Daoy (cell line): ENCODE data around the gene COL4A3. TPM values are rescaled to one million over a fixed set of nuclear protein-coding genes. Genes with fewer than 3 reads are reported as not detected.
"Not testable (repeated sequence)": the region's sequence is repeated elsewhere in the genome, so short reads cannot be mapped to it uniquely, and the experiment has no call there.

Source experiments
- DNase-seq: peaks from one replicate; pipeline ENCODE4 v3.0.0-alpha.2; 2015; ENCODE audit warnings: low read depth
- total RNA-seq: library from RNA; depleted of rRNA; stranded (reverse); fragments of >200 nt; shearing (Covaris generic); gene quantifications from 2 replicates; pipeline ENCODE4 v1.2.3, GENCODE V29; 2014

Gene COL4A3
- total RNA-seq, 1 experiment from 2014 or later: 0.06 TPM

DNA sequence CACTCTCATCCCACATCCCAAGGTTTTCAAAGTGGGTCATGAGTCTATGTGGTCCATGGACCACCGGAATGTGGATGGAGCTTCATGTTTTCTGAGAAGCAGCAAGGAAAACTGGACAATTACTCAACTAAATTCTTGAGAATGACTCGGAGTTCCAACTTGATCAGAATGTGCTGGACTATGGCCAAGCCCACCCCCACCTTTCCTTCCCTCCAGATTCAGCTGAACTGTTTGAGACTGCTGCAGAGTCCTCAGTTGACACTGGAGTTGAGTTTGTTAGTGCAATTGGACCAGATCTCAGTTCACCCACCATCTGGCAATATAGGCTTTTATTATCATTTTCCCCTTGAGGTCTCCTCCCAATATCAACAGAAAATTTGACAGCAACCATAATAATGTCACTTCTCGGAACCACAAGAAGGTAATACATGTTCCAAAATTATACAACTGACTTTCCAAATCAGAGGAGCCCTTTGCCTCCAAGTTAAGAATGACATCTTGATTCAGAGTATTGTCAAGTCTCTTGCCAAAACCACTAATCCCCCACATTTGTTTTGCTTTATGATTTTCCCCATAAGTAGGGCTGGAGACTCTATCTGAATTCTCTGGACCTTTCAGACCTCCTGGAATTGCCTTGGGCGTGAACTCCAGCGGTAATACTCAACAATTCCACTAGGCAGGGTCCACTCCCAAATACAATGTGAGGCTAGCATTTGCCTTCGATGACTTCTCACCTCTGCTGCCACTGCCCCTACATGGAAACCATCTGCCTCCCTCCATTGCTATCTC, 9.2 kb upstream of the COL4A3 start:
- DNase-seq: no peak

DNA sequence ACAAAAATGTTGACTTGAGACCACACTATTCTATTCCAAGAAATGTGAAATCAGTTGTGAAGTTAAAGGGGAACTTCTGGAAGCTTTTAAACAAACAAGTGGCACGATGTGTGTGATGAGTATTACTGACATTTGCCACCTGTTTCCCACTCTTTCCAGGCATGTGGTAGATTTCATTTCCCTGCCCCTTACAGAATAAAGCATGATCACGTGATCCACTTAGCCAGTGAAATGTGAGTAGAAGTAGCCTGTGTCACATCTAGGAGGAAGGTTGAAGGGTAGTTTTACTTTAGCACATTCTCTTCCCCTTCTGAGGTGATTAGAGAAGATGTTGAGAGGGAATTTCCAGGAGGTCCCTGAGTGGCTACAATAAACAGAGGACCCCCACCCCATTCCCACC, 4.3 kb upstream of the COL4A3 start:
- no peak for DNase-seq

DNA sequence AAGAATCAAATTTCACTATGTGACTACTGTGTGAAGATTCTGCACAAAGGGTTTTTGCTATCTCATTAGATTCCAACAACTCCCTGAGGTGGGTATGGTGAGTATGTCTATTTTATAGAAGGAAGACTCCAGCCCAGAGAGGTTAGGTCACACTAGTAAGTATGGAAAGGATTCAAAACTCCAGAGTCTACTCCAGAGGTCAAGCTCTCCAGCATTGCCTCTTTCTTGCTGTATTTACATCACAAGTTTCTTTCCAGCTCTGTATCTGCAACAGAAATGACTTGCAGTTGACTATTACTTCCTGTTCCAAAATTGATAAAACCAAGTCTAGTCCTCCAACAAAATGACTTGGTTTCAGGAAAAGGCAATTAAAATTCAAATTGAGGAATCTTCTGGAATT, 2.5 kb upstream of the COL4A3 start:
- DNase-seq: no peak

DNA sequence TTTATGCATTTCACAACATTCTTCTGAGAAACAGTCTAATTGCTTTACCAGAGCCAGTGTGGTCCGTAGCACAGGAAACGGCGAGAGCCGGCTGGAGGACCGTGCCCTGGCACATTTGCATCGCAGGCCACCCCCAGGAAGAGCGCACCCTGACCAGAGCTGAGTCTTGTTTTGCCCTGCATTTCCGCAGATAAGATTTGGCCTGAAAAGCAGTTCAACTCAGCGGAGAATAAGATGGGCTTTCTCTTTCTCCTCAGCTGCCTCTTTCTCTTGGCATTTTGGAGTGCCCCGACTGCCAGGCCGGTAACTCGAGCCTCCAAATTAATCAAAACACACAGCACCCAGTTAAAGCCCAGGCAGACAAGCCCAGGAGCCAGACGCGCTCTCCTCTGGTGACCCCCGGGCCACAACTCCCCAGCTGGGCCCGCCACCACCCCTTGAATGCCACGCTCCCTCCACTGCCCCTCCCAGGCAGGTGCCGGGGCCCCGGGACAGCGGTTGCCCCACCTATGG, 883 bp upstream of the COL4A3 start:
- DNase-seq: peak; percentile 21

DNA sequence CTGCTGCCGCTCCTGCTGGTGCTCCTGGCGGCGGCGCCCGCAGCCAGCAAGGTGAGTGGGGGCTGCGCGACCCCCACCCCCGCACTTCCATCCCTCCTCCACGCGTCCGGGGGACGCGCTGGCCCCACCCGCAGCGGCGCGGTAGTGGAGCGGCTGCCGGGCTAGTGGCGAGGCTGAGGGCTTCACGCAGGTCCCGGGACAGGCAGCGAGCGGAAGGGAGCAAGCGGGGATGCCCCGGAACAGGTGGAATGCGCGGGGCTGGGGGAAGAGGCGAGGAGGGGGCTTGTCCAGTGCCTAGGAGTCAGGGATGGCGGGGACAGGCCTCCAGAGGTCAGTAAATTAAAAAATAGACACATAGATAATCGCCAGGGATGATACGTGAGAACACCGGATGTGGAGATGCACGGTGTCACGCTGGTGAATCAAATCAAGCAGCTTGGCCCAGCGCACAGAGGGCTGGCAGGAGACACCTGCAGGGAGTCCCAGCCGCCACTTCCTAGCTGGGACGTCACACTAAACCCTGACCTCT, 403 bp downstream of the COL4A3 start:
- peak; percentile 19 for DNase-seq

DNA sequence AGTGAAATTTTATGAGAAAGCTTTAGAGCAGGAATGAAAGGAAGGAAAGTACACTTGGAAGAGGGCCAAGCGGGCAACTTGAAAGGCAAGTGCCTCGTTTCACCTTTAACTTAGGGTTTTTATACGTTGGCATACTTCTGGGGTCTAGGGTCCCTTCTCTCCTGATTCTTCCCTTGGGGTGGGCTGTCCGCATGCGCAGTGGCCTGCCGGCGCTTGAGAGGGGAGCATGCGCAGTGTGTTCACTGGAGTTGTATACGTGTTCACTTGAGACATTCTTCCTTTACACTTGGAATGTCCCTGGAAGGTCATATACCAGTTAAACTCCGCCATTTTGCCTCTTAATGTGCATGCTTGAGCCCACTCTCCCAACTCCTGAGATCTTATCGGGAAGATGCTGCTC, 7.4 kb downstream of the COL4A3 start:
- not testable (repeated sequence) for DNase-seq

DNA sequence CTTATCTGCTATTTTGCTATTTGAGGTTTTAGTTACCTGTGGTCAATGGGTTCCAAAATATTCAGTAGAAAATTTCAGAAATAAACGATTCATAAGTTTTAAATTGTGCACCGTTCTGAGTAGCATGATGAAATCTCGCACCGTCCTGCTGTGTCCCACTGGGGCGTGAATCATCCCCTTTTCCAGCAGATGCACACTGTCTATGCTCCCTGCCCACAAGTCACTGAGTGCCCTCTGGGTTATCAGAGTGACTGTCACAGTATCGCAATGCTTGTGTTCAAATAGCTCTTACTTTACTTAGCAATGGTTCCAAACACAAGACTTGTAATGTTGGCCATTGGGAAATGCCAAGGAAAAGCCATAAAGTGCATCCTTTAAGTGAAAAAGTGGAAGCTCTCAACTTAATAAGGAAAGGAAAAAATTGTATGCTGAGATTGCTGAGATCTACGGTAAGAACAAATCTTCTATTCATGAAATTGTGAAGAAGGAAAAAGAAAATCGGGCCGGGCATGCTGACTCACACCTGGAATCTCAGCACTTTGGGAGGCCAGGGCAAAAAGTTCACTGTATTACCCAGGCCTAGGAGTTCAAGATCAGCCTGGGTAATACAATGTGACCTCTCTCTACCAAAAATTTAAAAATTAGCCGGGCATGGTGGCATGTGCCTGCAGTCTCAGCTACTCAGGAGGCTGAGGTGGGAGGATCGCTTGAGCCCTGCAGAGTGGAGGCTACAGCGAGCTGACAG, 13.3 kb downstream of the COL4A3 start:
- no peak for DNase-seq

DNA sequence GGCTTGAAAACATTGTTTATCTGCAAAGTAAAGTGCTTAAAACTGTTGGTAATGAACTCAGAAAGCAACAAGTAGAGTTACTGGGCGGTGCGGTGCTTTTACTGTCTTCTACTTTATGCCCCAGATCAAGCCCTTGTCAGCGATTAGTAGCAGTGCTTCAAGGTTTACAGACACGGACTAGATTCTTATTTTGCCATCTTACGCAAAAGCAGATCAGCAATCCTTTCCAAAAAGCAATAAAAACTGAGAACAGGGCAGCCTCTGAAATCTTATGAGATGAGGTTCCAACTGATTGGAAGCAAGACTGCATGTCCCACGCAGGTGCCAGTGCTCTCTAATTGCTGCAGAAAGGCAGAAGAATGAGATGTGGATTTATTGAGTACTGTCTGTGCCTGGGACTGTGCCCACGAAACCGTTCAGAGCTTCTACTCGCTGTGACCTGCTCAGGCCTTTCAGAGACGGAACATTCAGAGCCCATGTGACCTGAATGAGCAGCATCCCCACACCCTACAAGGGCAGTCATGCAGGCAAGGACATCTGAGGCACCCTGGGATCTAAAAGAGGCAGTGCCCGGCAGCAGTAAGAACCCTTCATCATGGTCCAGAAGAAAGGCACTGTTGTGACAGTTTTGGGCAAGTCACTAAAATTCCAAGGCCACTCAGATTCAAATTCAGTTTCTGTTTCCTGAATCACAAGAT, 15.7 kb downstream of the COL4A3 start:
- DNase-seq: no peak

DNA sequence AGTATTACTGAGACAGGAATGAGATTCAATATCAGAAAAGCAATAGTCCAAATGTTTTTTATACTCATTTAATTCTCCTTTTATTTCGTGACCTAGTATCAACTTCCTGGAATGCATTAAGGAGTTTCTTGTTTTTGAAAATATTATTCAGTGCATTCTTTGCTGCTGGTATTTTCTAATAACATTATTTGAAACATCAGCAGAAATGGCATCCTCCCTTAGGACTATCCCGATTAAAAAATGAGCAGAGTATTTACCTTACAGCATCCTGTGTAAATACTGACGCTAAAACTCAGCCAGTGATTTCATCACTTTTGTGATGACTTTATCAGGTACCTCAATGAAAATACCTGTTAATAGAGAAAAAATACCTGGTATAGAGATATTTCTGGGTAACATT, 16.3 kb downstream of the COL4A3 start:
- no peak for DNase-seq

DNA sequence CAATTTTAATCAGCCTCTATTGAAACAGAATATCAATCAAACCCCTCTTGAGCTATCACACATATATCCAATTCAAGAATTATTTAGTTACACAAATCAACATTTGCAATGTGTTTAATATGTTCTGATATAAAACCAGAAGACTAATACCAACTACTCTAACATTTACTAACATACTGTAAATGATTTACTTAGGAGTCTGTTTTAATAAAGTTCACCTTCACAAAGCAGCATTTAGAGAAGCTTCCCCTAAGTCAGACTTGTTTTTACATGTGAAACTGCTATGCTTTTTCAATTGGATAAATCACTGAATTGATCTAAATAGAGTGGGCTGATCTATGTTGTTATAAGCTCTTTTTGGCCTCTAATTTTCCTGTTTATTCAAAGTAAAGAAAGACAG, 18.3 kb downstream of the COL4A3 start:
- no peak for DNase-seq

DNA sequence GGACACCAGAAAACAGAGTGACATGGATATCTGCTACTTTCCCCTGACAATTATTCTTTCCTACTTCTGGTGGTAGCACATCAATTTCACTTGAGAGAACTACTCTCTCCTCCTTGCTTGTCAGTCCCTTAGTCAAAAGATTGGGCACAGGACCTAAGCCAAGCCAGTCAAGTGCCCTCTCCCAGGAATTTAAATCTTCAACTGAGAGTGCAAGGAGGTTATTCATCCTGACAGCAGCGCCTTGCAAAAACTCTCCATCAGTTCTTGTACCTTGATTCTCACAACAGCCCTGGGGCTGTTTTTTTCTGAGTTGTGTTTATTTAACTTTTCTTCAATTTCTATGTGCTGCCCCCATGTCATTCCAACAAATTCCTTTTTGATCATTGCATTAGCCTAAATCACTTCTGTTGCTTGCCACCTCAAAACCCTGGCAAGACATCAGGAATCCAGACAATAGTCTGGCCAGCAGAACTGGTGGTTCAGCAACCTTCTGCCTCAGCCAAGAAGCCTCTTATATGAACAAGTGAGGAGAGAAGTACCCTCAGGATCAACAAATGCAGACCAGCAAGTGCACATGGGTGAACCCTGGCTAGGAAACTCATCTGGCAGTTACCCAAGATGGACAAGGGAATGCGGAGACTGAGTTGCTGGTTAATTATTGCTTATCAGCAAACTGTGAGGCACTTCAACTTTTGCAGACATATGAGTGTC, 19.4 kb downstream of the COL4A3 start:
- no peak for DNase-seq

DNA sequence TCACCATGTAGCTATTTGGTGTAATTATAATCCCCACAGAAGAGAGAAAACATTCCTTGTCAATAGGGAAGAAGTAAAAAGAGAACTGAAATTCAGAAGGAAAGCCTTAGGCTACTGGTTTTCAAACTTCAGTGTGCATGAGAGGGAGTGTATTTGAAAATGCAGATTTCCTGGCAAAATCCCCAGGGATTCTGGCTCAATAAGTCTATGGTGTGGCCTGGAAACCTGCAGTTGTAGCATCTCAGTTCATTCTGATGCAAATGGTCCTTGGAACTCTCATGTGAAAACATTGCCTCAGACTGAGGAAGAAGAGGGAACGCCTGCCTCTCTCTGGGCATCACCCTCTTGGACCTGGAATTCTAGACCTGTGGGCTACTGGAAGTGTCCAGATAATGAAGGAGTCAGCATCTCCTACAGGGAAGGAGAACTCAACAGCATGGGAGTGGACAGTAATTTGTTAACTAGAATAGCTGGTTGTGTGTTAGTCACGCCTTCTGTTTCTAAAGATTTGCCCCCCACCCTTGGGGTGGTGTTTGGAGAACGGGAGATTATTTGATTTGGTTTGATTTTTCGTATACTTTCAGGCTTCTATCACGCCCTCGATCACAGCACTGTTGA, 21.3 kb downstream of the COL4A3 start:
- no peak for DNase-seq

DNA sequence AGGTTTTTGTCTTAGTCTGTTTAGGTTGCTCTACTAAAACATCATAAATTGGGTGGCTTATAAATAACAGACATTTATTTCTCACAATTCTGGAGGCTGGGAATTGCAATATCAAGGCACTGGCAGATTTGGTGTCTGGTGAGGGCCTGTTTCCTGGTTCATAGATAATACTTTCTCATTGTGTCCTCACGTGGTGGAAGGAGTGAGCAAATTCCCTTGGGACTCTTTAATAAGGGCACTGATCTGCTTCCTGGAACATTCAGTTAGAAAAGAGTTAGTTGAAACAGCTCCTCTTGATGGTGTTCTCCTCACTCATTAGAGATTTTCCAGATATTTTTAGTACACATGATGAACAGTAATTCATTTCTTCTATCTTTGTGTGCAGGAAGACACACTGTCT, 22.3 kb downstream of the COL4A3 start:
- DNase-seq: no peak

DNA sequence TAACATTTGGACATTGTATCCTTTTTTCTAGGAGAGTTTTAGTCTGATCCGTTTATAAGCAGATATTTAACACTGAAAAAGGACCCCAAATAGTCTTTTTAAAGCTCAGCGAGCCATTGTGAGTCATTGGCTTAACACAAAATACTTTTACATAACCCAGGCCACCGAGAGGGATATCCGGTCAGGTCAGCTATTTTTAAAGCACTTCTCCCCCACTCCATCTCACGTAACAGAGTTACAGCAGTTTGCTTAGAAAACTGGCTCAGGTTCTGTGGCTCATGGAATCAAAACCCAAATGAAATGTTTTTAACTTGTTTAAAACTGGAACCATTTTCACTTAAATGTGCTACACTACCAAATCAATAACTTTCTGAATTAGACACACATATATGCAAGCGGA, 23.9 kb downstream of the COL4A3 start:
- peak; percentile 33 for DNase-seq

DNA sequence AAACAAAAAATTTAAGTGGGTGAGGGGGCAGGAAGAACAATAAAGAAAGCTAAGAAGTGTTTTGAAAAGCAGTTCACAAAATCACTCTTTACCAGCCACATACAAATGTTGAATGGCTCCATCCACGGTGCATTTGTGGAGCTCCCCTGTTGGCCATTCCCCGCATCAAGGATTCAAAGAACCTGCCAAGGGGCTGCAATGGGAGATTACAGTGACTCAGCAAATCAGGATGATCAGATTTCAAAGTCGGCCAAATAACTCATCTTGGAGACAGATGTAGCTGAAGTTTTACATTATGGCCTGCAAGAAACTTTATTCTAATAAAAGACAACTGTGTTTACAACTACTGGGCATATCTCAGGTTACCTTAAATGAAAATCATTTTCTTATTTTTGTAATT, 26.9 kb downstream of the COL4A3 start:
- DNase-seq: peak; percentile 52

DNA sequence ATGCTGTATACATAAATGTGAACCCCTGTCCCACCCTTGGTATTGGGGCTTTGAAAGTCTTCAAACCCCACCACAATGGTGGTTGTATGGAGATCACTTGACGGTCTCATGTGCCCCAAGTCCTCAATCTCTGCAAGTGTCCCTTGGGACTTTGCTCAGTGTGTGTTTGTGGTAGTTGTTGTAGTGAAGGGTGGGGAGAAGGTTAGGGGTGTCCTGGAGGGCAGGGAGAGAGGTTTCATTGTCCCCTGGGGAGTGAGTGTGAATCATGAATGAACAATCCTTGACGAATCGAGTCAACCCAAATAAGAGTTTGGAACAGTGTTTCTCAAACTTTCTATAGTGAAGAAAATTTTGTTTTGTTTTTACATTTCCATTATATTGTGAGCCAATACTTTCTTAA, 28.1 kb downstream of the COL4A3 start:
- DNase-seq: peak; percentile 41

DNA sequence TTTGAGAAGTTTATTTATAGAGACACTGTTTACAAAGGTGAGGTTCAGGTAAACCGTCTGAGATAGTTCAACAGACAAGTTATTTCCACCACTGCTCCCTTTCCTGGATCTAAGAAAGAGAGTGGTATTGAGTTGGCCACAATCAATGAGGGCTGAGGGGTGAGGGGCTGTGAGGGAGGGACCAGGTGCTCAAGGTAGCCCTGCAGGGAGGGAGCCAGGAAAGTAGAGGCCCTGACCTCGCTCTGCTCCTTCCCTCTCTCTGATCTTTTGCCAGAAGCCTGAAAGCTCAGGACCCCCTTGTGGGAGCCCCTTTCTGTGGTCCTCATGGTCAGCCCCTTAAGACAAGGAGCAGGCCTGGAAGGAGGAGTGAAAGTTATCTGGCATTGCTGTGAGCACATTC, 29.8 kb downstream of the COL4A3 start:
- no peak for DNase-seq

DNA sequence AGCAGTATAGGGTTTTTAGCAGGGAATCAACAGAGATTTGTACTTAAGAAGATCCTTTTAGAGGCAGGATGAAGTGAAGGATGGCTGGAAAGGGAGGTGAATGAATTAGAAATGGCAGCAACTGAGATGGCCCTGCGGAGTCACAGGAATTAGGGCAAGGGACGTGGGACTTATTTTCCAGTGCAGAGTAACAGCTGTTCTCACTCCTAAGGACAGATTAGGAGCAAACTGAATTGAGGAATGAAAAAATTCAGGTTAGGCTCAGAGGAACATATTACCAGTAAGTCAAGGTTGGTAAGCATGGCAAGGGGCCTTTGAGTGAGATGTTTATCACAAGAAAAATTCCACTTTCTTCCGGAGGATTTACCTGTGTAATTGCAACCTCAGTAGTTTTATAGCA, 34.4 kb downstream of the COL4A3 start:
- DNase-seq: no peak

DNA sequence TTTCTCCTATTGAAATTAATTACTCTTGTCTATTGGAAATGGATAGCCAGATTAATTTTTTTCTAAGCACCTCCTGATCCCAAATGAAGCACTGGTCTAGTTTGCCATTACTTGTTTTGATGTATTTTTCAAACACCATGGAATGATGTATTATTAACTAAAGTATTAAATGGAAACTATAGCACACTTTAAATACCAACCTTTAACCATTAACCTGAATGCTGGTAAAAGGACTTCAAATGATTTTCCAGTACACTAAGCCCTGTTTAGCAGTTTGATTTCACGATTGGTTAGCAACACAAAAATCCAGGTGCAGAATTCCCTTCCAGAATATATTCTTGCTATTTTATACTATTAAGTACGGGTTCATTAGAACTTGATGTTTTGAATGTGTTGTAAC, 37.3 kb downstream of the COL4A3 start:
- DNase-seq: no peak

DNA sequence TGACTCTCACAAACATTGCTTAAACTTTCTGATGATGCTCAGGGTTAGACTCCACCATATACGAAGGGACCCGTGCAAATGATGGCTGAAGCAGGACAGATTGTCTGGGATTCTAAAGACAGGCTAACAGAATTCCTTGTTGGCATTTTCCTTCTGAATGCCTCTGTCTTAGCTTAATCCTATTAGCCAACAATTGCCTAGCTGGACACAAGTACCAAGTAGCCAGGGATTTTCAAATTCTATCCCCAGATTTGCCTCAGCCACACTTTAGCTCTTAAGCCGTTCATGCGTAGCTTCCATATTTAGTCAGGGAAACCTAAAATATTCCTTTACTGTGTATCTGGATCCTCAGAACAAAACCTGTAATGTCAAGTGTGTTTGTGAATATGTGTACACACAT, 40.0 kb downstream of the COL4A3 start:
- no peak for DNase-seq

DNA sequence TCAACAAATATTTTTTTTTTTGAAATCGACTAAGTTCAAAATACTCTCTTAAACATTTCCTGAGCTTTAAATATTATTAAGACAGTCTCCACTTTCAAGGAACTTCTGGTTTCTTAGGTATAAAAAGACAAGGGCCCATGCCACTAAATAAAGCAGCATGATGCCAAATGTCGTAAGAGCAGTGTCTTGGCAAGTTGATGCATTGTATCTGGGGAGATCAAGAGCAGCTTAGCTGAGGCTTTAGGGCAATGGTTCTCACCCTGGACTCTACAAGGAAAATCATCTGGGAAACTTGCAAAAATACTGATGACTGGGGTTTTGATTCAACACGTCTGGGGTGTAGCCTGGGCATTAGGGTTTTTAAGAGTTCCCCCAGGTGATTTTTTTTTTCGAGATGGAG, 41.3 kb downstream of the COL4A3 start:
- DNase-seq: no peak
